T47D (cell line): ENCODE results near the gene MSANTD1.

ENCODE experiments used
- DNase-seq, 2 experiments: peaks; one replicate each; pipeline versions ENCODE4 v3.0.0 to v3.0.0-alpha.2; 2011 to 2012; ENCODE audit warnings: low read depth in 1 of 2, low spot score in 1 of 2
- JUND ChIP-seq: IDR thresholded peaks from 2 replicates; pipeline ENCODE4 v1.6.1; 2012; ENCODE audit warnings: low read depth
- in situ Hi-C: cut with HindIII; loops from 2 replicates; pipeline ENCODE4 v1.10.0; 2016; ENCODE audit warnings: low sequenced_read_pairs, low pct_unique_long_range_greater_than_20kb

The MSANTD1 gene

GRCh38 chr4:3220476-3221183 is 28.3 kb upstream of the MSANTD1 start:
- DNase-seq = no peak
- in situ Hi-C loops = no loop called here

GRCh38 chr4:3221184-3221494 is 27.8 kb upstream of the MSANTD1 start:
- DNase-seq = no peak
- no peak for TF ChIP-seq JUND
- in situ Hi-C loops = no loop called here

More at GRCh38 chr4:3220476-3221183, 28.3 kb upstream of the MSANTD1 start:
- no peak for TF ChIP-seq JUND

- in situ Hi-C loops = no loop called here
- no peak for TF ChIP-seq JUND
- DNase-seq = no peak
Observed at GRCh38 chr4:3221996-3222395, 27.0 kb upstream of the MSANTD1 start.

DNA sequence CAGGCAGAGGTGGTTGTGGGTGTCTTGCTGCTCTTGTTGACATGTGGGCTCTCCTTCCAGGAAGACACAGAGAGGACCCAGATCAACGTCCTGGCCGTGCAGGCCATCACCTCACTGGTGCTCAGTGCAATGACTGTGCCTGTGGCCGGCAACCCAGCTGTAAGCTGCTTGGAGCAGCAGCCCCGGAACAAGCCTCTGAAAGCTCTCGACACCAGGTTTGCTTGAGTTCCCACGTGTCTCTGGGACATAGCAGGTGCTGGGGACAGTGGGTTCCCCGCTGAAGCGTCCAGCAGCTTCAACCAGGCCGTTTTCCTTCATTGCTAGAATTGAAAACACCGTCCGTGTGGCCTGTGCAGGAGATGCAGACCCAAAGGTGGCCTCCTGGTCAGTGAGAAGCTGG is 25.6 kb upstream of the MSANTD1 start:
- DNase-seq = no peak
- in situ Hi-C loops = no loop called here
- no peak for TF ChIP-seq JUND

GRCh38 chr4:3223956-3224748 is 24.8 kb upstream of the MSANTD1 start:
- no peak for DNase-seq
- TF ChIP-seq JUND = no peak
- in situ Hi-C loops = no loop called here

GRCh38 chr4:3225071-3225850 is 23.7 kb upstream of the MSANTD1 start:
- in situ Hi-C loops = no loop called here

GRCh38 chr4:3225936-3226335 is 23.0 kb upstream of the MSANTD1 start:
- DNase-seq = no peak
- TF ChIP-seq JUND = no peak
- in situ Hi-C loops = no loop called here

More at GRCh38 chr4:3225071-3225850, 23.7 kb upstream of the MSANTD1 start:
- no peak for TF ChIP-seq JUND
- no peak for DNase-seq

GRCh38 chr4:3226467-3226866 is 22.5 kb upstream of the MSANTD1 start:
- no peak for TF ChIP-seq JUND
- no peak for DNase-seq
- in situ Hi-C loops = no loop called here

DNA sequence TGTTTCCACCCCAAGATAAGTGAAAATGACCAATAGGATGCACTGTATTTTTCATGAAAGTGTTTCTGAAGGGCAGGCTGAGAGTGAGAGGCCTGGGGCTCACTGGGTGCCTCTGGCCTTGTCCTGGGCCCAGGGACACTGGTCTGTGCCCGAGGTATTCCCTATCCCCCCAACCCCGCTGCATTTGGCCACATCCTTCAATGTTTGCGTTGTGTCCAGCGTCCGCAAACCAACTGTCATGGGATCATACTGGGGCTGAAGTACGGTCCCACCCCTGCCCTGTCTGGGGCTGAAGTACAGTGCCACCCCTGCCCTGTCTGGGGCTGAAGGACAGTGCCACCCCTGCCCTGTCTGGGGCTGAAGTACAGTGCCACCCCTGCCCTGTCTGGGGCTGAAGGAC is 22.0 kb upstream of the MSANTD1 start:
- no peak for DNase-seq
- no peak for TF ChIP-seq JUND
- in situ Hi-C loops = no loop called here

- DNase-seq = no peak
- in situ Hi-C loops = no loop called here
Observed at GRCh38 chr4:3227878-3228675, 20.9 kb upstream of the MSANTD1 start.

DNA sequence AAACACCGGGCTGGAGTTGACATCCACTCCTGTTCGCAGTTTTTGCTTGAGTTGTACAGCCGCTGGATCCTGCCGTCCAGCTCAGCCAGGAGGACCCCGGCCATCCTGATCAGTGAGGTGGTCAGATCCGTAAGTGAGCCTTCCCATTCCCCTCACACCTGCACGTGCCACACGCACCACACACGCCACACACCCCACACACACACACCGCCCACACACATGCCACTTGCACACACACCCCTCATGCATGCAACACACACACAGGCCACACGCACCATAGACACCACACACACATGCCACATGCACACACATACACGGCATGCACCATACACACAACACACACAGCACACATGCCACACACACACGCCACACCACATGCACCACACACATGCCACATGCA is 20.1 kb upstream of the MSANTD1 start:
- in situ Hi-C loops = no loop called here
- DNase-seq = no peak
- TF ChIP-seq JUND = no peak

More at GRCh38 chr4:3227878-3228675, 20.9 kb upstream of the MSANTD1 start:
- no peak for TF ChIP-seq JUND

GRCh38 chr4:3229328-3229727 is 19.6 kb upstream of the MSANTD1 start:
- DNase-seq = no peak
- no peak for TF ChIP-seq JUND
- in situ Hi-C loops = no loop called here

DNA sequence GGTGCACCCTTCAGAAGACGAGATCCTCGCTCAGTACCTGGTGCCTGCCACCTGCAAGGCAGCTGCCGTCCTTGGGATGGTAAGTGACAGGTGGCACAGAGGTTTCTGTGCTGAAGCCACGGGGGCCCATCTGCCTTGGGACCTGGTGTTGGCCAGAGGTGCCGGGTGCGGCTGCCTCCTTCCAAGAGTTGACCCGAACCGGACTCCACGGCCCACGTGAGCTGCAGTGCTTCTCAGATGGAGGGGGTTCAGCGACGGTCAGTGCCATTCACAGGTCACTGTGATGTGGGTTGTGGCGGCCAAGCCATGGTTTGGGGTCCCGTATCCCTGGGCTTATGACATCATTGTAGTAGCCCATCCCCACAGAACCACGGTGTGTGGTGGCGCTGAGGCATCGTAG is 19.0 kb upstream of the MSANTD1 start:
- DNase-seq = no peak
- in situ Hi-C loops = no loop called here
- TF ChIP-seq JUND = no peak
